ENCODE measurements around the gene TET2. TPM values are rescaled to one million over a fixed set of nuclear protein-coding genes. Genes with fewer than 3 reads are reported as not detected.

Gene TET2
- total and polyA plus RNA-seq, 2 of the 4 experiments (the other 2 are of a cell fraction) = 5.6 to 25.3 TPM

- no peak overlapping the region for H2BK5ac ChIP-seq (ENCODE audit: low read depth, low read length, poor library complexity, severe bottlenecking)
- no peak overlapping the region for H3K18ac ChIP-seq (ENCODE audit: low read depth, low read length)
- ATAC-seq (ENCODE audit: low read depth) (peak; percentile 29; the same call in 1 of the 2 replicates), DNase-seq (no peak)
- H3K9ac ChIP-seq (ENCODE audit: low read depth, low read length) = no peak overlapping the region
- no peak overlapping the region for H3K27ac ChIP-seq (ENCODE audit: insufficient read depth, low read length)
- H3K4me2 ChIP-seq (ENCODE audit: low read depth, low read length) = no peak overlapping the region
- no peak overlapping the region for H3K4ac ChIP-seq (ENCODE audit: low read depth, low read length)
- H2BK20ac ChIP-seq (ENCODE audit: low read depth, low read length) = peak overlapping the region; percentile 44; the same call in 1 of the 2 replicates
- 0% methylated on average over 1 of the region's 5 CpGs; no CpG with 5 or more reads in 1 of the 2 experiments for WGBS, 2 experiments (ENCODE audit: extremely low coverage in 2 of 2, insufficient read length in 1 of 2)
- no peaks in the 10 kb centered on the region; the same call in 1 of the 2 replicates for H3K4me1 ChIP-seq (ENCODE audit: control insufficient read depth, insufficient read depth, low read length)
- no peak overlapping the region for H2AK5ac ChIP-seq (ENCODE audit: low read depth, low read length)
- no peak overlapping the region for H2BK120ac ChIP-seq (ENCODE audit: low read depth, low read length)
- no peak overlapping the region for H2BK15ac ChIP-seq (ENCODE audit: low read depth, low read length)
- in situ Hi-C loops (cut with MboI; ENCODE audit: low sequenced_read_pairs) (no loop called here), intact Hi-C loops (cut with micrococcal nuclease) (no loop called here), dilution Hi-C loops (cut with HindIII; ENCODE audit: low sequenced_read_pairs, unreplicated experiment) (no loop called here)
- H3K27me3 ChIP-seq (ENCODE audit: control insufficient read depth, insufficient read depth, low read length) = no peaks in the 10 kb centered on the region
- H3K4me3 ChIP-seq (ENCODE audit: insufficient read depth, low read depth, low read length) = no peak overlapping the region
- ChIA-PET CTCF (no interaction called here), POLR2A (ENCODE audit: unreplicated experiment) (no interaction called here)
- no peak overlapping the region for H4K91ac ChIP-seq (ENCODE audit: insufficient read depth, low read depth, low read length)
- H4K5ac ChIP-seq (ENCODE audit: low read depth, low read length) = no peak overlapping the region
- no peaks in the 10 kb centered on the region for H3K9me3 ChIP-seq (ENCODE audit: control insufficient read depth, insufficient read depth, low read length)
- H3K79me1 ChIP-seq (ENCODE audit: low read depth in 1 of 2, low read length in 2 of 2) = no peaks in the 10 kb centered on the region
- no peak overlapping the region for H4K8ac ChIP-seq (ENCODE audit: low read depth in 2 of 2, low read length in 2 of 2)
- no TSS peak for BruUV-seq (replicated peaks)
- TF ChIP-seq FOS (IDR thresholded peaks at IDR 0.05; ENCODE audit: low read depth, low read length) (no peak), MAFK (IDR thresholded peaks at IDR 0.05; ENCODE audit: low read depth, low read length) (no peak), CEBPB (IDR thresholded peaks at IDR 0.05; ENCODE audit: low read depth, low read length) (peak; percentile 36; the same call in 1 of the 2 replicates)
- H3K23ac ChIP-seq (ENCODE audit: low read depth, low read length) = no peak overlapping the region
- H2AFZ ChIP-seq (replicated peaks; ENCODE audit: low read length, poor library complexity) = no peak overlapping the region
- no peak overlapping the region for H2AK9ac ChIP-seq (replicated peaks; ENCODE audit: low read depth, low read length, poor library complexity)
- no peaks in the 10 kb centered on the region for H4K20me1 ChIP-seq (ENCODE audit: insufficient read depth, low read length)
- no peaks in the 10 kb centered on the region for H3K36me3 ChIP-seq (ENCODE audit: control insufficient read depth, insufficient read depth, low read length)
- H3K56ac ChIP-seq (ENCODE audit: extremely low read depth, insufficient read depth, low read length) = no peak overlapping the region
- no peaks in the 10 kb centered on the region for H3K9me1 ChIP-seq (ENCODE audit: insufficient read depth, low read length)
- no peak overlapping the region for H3K14ac ChIP-seq (replicated peaks; ENCODE audit: low read depth, low read length)
These were observed 17.2 kb upstream of the TET2 start for GRCh38 chr4:105129286-105130040.
